Esophagus squamous epithelium (tissue), 5 donors: Measurements from ENCODE around the gene CALCA. TPM values are rescaled to one million over a fixed set of nuclear protein-coding genes. Genes with fewer than 3 reads are reported as not detected.
A peak's percentile ranks its signal among the peaks of the same experiment; 100 is the strongest.

Source experiments
- DNase-seq: peaks from one replicate; lab custom pipeline; 2025; lab: John Stamatoyannopoulos, UW
- H3K27ac ChIP-seq, 4 donors: fragments of 200-600 bp; sonication (generic); one replicate each; pipeline ENCODE4 v1.5.1; 2016 to 2019; ENCODE audit warnings: mild to moderate bottlenecking in 1 of 4
- H3K27me3 ChIP-seq, 4 donors: fragments of 200-600 bp; sonication (generic); 1 replicate in 3 of 4; 2 replicates in 1 of 4; pipeline versions ENCODE4 v1.5.1 to v1.6.0; 2017 to 2021; ENCODE audit warnings: antibody characterized with exemption in 1 of 4
- H3K36me3 ChIP-seq, 3 donors: fragments of 200-600 bp; sonication (generic); one replicate each; pipeline ENCODE4 v1.5.1; 2016 to 2019
- H3K4me1 ChIP-seq, 3 donors: fragments of 200-600 bp; sonication (generic); one replicate each; pipeline ENCODE4 v1.5.1; 2017 to 2019
- H3K4me3 ChIP-seq, 4 donors: fragments of 200-600 bp; sonication (generic); 1 replicate in 3 of 4; 2 replicates in 1 of 4; pipeline ENCODE4 v1.5.1; 2016 to 2019; ENCODE audit warnings: mild to moderate bottlenecking in 2 of 4, moderate library complexity in 1 of 4
- H3K9me3 ChIP-seq, 3 donors: fragments of 200-600 bp; sonication (generic); one replicate each; pipeline ENCODE4 v1.5.1; 2016 to 2019
- POLR2A ChIP-seq, 4 donors: fragments of 450-650 bp; IDR thresholded peaks; one replicate each; pipeline ENCODE4 v1.6.1; 2017; ENCODE audit warnings: antibody characterized with exemption in 4 of 4, mild to moderate bottlenecking in 4 of 4, moderate library complexity in 3 of 4
- WGBS, 2 donors: methylation state at CpG; one replicate each; pipeline ENCODE4 v1.1.5; 2018; 5-methylcytosine and 5-hydroxymethylcytosine counted together
- intact Hi-C: fragments of 100-400 bp; cut with DNase I; formaldehyde crosslinking; loops from one replicate; pipeline ENCODE4 v1.15.0; 2022
- total RNA-seq, 4 donors: library from RNA; depleted of rRNA; stranded (reverse); fragments of >200 nt; gene quantifications; one replicate each; pipeline ENCODE4 v1.1.0, GENCODE V29; 2016
- TF ChIP-seq, protein P1 (sequence below), 6 experiments: fragments of 450-650 bp in 4 of 6; fragments of 200-600 bp in 2 of 6; sonication (generic) in 2 of 6; IDR thresholded peaks; one replicate each; pipeline ENCODE4 v1.5.1; 2016 to 2019; ENCODE audit warnings: antibody characterized with exemption in 6 of 6, mild to moderate bottlenecking in 4 of 6, moderate library complexity in 4 of 6
- donor health status: DM: yes; HTN: yes; CAD: no.

The CALCA gene
- total RNA-seq, 4 donors from 2014 or later: not detected

DNA sequence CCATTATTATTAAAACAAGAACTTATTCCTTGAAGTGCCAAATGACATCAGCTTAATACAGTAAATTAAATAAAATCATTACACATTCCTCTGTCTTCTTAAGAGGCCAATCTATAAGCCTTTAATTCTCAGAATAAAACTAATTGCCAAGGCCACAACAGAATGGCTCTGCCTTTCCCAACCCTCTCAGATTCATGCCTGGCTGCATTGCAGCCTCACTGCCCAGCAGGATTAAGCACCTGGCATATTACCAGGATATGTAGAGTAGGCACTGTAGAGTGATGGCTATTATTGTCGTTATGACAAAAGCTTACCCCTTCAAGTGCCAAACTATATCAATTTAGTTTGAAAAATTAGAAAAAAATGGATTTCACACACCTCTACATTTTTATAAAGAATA lies 9.4 kb upstream of the CALCA start:
- intact Hi-C loops: no loop called here
- DNase-seq: no peak
- 38 to 63% methylated on average over 1 of the region's 1 CpG for WGBS, 2 donors
- Histone ChIP-seq H3K4me3 (no peak overlapping the region), H3K27ac (no peak overlapping the region), H3K4me1 (no peaks in the 10 kb centered on the region), H3K36me3 (no peaks in the 10 kb centered on the region), H3K9me3 (no peaks in the 10 kb centered on the region), H3K27me3 (peaks cover 0 to 24% (median under 1%) of the 10 kb centered on the region in 4 donors)
- TF ChIP-seq, protein P1, sequence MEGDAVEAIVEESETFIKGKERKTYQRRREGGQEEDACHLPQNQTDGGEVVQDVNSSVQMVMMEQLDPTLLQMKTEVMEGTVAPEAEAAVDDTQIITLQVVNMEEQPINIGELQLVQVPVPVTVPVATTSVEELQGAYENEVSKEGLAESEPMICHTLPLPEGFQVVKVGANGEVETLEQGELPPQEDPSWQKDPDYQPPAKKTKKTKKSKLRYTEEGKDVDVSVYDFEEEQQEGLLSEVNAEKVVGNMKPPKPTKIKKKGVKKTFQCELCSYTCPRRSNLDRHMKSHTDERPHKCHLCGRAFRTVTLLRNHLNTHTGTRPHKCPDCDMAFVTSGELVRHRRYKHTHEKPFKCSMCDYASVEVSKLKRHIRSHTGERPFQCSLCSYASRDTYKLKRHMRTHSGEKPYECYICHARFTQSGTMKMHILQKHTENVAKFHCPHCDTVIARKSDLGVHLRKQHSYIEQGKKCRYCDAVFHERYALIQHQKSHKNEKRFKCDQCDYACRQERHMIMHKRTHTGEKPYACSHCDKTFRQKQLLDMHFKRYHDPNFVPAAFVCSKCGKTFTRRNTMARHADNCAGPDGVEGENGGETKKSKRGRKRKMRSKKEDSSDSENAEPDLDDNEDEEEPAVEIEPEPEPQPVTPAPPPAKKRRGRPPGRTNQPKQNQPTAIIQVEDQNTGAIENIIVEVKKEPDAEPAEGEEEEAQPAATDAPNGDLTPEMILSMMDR (IDR thresholded peaks at IDR 0.05): no peak
- TF ChIP-seq POLR2A (IDR thresholded peaks at IDR 0.05): no peak

DNA sequence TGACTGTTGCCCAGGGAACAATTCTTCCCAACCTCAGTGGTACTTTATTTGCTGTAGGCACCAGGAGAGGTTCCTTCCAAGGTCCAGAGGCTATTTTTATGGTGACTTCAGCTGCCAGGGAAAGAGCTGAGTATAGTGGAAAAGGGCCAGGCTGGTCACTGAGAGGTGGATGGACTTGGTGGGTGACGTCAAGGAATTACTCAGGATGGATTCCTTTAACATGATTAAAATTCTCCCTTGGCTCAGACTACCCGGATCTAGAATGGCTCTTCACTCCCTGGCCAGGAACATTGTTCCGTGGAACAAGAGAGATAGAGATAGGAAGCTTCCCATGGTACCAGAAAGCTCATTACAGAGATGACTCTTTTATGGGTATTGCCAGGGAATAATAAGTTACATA lies 8.7 kb upstream of the CALCA start:
- TF ChIP-seq, protein P1 (IDR thresholded peaks at IDR 0.05): no peak
- TF ChIP-seq POLR2A (IDR thresholded peaks at IDR 0.05): no peak
- intact Hi-C loops: no loop called here
- H3K27me3 ChIP-seq: peaks cover 0 to 30% (median 3%) of the 10 kb centered on the region in 4 donors
- no peaks in the 10 kb centered on the region for H3K4me1 ChIP-seq
- 62 to 67% methylated on average over 3 of the region's 3 CpGs for WGBS, 2 donors
- H3K9me3 ChIP-seq: no peaks in the 10 kb centered on the region
- no peak overlapping the region for H3K27ac ChIP-seq
- no peak overlapping the region for H3K4me3 ChIP-seq
- no peak for DNase-seq
- H3K36me3 ChIP-seq: no peaks in the 10 kb centered on the region

DNA sequence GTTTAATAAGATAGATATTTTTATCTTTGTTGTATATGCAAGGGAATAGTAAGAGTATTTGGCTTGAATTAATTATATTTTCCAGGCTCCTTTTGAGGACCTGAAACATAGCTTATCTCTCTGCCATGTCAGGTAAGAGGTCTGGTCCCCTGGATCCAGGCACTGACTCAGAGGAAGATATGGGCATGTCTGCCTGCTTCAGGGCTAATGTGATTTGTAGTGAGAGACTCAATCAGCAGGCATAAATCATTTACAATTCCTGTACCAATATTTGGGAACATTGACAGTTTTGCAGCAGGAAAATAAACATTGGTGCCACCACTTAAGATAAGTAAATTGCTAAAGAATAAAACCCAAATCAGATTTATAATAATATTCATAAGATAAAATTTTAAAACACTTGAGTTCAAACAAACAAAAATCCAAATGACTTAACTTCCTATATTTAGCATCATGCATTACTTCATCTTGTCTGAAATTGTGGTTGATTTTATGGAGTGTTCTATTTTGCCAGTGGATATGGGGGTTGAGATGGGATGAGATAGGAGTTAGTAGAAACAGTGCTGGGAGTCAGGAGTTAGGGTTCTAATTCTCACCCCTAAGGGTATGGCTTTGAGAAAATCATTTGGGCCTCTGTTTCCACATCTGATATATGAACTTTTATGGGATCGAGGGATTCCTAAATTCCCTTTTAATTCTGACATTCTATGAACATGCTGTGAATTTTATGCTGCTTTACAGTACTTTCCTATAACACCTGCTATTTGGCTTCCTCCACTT lies 5.1 kb upstream of the CALCA start:
- Histone ChIP-seq H3K36me3 (no peaks in the 10 kb centered on the region), H3K9me3 (no peaks in the 10 kb centered on the region), H3K4me3 (no peak overlapping the region), H3K4me1 (peaks cover 11 to 28% (median 18%) of the 10 kb centered on the region in 3 donors), H3K27me3 (peaks cover 5 to 66% (median 13%) of the 10 kb centered on the region in 4 donors), H3K27ac (no peak overlapping the region)
- WGBS, 2 donors: 64 to 93% methylated on average over 1 of the region's 1 CpG
- DNase-seq: no peak
- intact Hi-C loops: no loop called here
- TF ChIP-seq, protein P1 (IDR thresholded peaks at IDR 0.05): no peak
- no peak for TF ChIP-seq POLR2A (IDR thresholded peaks at IDR 0.05)

DNA sequence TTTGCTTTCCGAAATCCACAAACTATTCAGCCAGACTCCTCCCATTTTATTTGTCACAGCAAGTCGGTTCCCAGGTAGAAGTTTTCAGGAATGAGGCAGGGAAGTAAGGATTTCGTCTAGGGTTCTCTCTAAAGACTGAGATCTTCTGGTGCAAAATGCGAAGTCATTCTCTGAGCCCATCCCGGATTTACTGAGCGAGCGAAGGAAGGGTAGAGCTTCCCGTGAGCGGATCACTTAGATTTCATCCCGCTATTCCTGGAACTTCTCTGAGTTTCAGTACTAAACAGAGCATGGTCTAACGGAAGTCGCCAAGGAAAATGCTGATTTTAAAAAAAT lies 3.1 kb upstream of the CALCA start:
- Histone ChIP-seq H3K27me3 (peaks cover 10 to 86% (median 15%) of the 10 kb centered on the region in 4 donors), H3K4me1 (peaks cover 14 to 38% (median 25%) of the 10 kb centered on the region in 3 donors), H3K9me3 (no peaks in the 10 kb centered on the region), H3K27ac (no peak overlapping the region), H3K36me3 (no peaks in the 10 kb centered on the region), H3K4me3 (peak overlapping the region in 2 of 4 donors; percentile 22 to 55)
- 7 to 12% methylated on average over 12 of the region's 12 CpGs for WGBS, 2 donors
- DNase-seq: no peak
- TF ChIP-seq, protein P1 (IDR thresholded peaks at IDR 0.05): no peak
- no peak for TF ChIP-seq POLR2A (IDR thresholded peaks at IDR 0.05)
- intact Hi-C loops: no loop called here

DNA sequence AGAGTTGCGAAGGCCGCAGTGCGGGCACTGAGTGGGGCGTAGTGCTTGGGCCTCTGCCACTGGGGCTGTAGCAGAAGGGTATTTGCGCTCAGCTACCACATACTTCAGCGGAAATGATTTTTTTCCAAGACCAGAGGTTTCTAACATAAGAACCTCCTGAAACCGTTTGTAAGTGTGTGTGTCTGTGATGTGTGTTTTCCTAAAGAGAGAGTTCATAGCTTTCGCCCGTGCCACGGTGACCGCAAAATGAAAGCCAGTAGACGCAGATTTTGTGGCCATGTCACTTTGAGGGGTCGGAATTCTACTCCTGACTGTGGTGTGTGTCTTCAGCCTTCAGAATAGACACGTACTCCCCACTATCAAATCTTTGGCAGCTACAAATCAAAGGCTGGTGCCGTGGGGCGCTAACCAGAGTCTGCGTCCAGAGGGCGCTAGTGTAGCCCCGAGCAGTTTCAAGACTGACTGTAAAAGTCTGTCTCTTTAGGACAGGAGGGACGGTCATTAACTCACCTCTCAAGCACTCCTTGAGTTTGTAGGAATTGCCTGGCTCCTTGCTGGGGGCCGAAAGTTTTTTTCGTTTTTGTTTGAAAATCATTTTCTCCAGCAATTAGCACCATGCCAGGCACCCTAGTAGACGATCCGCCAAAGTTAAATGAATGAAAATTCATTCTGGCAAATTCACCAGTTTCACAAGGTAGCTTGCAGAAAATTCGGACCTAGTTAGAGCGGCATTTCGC lies 2.5 kb upstream of the CALCA start:
- H3K36me3 ChIP-seq: no peaks in the 10 kb centered on the region
- no peak for DNase-seq
- H3K27me3 ChIP-seq: peaks cover 10 to 89% (median 15%) of the 10 kb centered on the region in 4 donors
- 0 to 11% methylated on average over 19 to 20 of the region's 27 CpGs for WGBS, 2 donors
- peaks cover 14 to 38% (median 25%) of the 10 kb centered on the region in 3 donors for H3K4me1 ChIP-seq
- peak overlapping the region in 3 of 4 donors; percentile 8 to 55 (median 22) for H3K4me3 ChIP-seq
- H3K27ac ChIP-seq: no peak overlapping the region
- H3K9me3 ChIP-seq: no peaks in the 10 kb centered on the region
- no peak for TF ChIP-seq POLR2A (IDR thresholded peaks at IDR 0.05)
- TF ChIP-seq, protein P1 (IDR thresholded peaks at IDR 0.05): peak; percentile 13 to 49 (median 30)
- intact Hi-C loops: no loop called here
